Globus pallidus (tissue), 1 donor: Measurements from ENCODE around the gene FARP2.

Experiments
- DNase-seq: peaks from one replicate; pipeline ENCODE4 v3.0.0-alpha.2; 2015; ENCODE audit warnings: low spot score

Gene FARP2

GRCh38 chr2:241532733-241533601, 176.9 kb downstream of the FARP2 start:
- DNase-seq, result no peak

- DNase-seq, result no peak
Observed at GRCh38 chr2:241534293-241534692, 178.2 kb downstream of the FARP2 start.

GRCh38 chr2:241534701-241535375, 178.8 kb downstream of the FARP2 start:
- no peak for DNase-seq

- no peak for DNase-seq
Observed at GRCh38 chr2:241535871-241536655, 180.0 kb downstream of the FARP2 start.

GRCh38 chr2:241538838-241539615, 182.9 kb downstream of the FARP2 start:
- no peak for DNase-seq

GRCh38 chr2:241539616-241540374, 183.7 kb downstream of the FARP2 start:
- DNase-seq, result no peak

GRCh38 chr2:241540401-241540770, 184.3 kb downstream of the FARP2 start:
- DNase-seq, result no peak

GRCh38 chr2:241540771-241541561, 184.9 kb downstream of the FARP2 start:
- DNase-seq, result peak; percentile 51

GRCh38 chr2:241541564-241542277, 185.6 kb downstream of the FARP2 start:
- DNase-seq, result no peak

- DNase-seq, result peak; percentile 32
Observed at GRCh38 chr2:241542278-241542605, 186.2 kb downstream of the FARP2 start.
